GM19193 (cell line): ENCODE results near the gene TRIM43.
"Not testable (repeated sequence)": the region's sequence is repeated elsewhere in the genome, so short reads cannot be mapped to it uniquely, and the experiment has no call there.

Experiments used
- POLR2A ChIP-seq: IDR thresholded peaks from 4 replicates; pipeline ENCODE4 v1.6.1; 2011; ENCODE audit not compliant: insufficient read depth, insufficient read length; ENCODE audit errors: extremely low read depth

The TRIM43 gene

GRCh38 chr2:95591701-95592100 is at the start of gene TRIM43:
Gene TRIM43, plus strand, starts transcription at chr2:95592001. Its CDS starts 2,023 bp downstream, at chr2:95594024.
- TF ChIP-seq POLR2A, result not testable (repeated sequence)

GRCh38 chr2:95551055-95551568 is 40.7 kb upstream of the TRIM43 start:
- TF ChIP-seq POLR2A, result no peak

GRCh38 chr2:95552911-95553310 is 38.9 kb upstream of the TRIM43 start:
- no peak for TF ChIP-seq POLR2A

- TF ChIP-seq POLR2A, result no peak
Measured at GRCh38 chr2:95569170-95569569, 22.6 kb upstream of the TRIM43 start.

- no peak for TF ChIP-seq POLR2A
Measured at GRCh38 chr2:95573866-95574265, 17.9 kb upstream of the TRIM43 start.

- TF ChIP-seq POLR2A, result no peak
Measured at GRCh38 chr2:95574506-95574905, 17.3 kb upstream of the TRIM43 start.

- no peak for TF ChIP-seq POLR2A
Measured at GRCh38 chr2:95575857-95576256, 15.9 kb upstream of the TRIM43 start.

GRCh38 chr2:95578539-95578938 is 13.3 kb upstream of the TRIM43 start:
- no peak for TF ChIP-seq POLR2A
